Stimulated activated CD4-positive, alpha-beta T cell treated with anti-CD3 and anti-CD28 coated beads, Interleukin-2, amount 100 ng/mL, for 4 hours (primary cell): ENCODE results near the gene CSTPP1.

Experiments used
- DNase-seq: peaks from one replicate; pipeline ENCODE4 v3.0.0-alpha.2; 2020; ENCODE audit warnings: low read depth

CSTPP1 gene

DNA sequence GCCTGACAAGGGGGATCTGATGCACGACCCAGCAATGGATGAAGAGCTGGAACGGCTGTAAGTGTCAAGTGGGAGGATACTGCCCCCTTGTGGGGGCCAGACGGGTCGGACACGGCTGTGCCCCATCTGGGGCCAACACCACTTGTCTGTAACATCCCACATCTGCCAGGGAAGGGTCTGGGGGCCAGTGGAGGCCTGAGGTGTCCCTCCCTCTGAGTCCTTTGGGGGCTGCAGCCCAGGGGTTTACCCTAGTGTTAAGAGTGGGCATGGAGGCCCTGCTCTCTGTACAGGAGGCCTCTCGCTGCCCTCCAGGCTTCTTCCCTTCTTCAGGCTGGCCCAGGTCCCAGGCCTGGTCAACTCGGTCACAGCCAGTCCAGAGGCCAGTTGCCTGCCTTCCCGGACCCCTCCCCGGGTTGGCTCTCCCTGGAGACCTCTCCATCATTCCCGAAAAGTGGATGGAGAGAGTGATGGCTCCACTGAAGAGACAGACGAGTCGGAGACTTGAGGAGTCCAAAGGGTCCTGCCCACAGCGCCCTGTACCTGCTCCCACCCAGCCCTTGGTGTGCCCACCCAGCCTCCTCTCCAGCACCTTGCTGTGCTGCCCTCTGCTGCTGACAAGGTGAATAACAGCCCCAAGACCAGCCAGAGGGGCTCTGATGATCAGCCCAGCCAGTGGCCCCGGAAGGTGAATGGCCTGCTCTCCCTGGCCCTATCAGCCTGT is 224.7 kb downstream of the CSTPP1 start:
- DNase-seq = peak; percentile 27

DNA sequence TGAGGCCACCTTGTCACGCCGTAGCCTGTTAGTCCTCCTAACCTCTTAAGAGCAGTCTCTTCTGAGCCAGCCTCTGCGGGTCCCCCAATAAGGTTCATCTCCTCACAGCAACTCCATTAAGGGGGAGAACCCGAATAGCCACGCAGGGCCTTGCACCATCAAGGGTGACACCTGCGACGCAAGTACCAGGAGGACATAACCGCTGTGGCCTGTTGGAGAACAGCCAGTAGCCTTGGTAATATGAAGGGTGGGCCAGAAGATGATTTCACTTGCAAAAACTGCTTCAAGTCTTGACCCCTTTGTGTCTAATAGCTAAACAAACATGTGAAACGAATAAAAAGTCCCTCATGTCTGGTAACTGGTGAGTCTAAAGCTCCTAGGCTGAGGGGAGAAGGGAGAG is 225.3 kb downstream of the CSTPP1 start:
- DNase-seq = no peak

DNA sequence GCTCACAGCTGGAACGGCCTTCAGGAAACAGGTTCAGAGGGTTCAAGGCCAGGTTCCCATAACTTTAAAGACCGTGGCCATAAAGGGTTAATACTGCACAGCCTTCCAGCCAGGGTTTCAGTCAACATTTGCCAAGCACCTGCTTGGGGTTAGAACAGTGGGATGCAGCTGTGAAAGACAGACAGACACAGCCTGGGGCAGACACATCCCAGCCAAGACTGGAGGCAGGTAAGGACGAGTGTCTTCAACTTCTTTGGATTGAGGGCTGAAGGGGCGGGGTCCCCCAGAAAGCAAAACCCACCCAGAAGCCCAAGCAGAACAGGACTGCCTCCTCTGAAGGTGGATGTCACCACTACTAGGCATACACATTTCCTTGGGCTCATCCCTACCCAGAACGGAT is 225.9 kb downstream of the CSTPP1 start:
- DNase-seq = no peak

DNA sequence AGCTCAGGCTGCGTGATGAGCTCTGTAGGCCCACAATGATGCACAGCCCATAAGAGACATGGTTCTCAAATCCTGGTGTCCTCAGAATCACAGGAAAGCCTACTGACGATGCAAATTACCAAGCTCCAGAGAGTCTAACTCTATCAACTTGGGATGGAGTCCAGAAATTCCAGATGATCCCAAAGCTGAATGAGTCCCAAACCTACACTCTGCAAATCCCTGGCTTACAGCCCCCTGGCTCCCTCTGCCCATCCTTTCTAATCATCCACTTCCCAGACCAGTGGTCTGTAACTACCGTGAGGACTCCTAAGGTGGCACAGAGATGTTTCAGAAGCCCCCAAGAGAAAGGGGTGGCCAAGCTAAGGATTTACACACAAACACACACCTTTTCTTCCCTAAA is 226.6 kb downstream of the CSTPP1 start:
- DNase-seq = no peak

DNA sequence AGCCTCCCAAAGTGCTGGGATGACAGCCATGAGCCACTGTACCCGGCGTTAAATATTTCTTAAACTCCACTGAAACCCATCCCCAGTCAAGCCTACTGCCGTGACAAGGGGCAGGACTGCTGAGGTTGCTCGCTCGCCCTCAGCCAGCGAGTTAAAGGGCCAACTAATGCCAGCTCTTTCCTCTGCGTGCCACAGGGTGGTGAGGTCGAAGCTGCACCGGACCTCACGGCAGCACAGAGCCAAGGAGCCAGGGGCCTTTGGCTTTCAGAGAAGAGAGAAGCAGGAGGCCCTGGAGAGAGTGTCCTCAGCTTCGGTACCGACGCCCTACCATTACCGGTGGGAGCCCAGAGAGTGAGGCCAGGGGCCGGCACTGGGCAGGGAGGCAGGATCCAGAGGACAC is 227.3 kb downstream of the CSTPP1 start:
- no peak for DNase-seq

DNA sequence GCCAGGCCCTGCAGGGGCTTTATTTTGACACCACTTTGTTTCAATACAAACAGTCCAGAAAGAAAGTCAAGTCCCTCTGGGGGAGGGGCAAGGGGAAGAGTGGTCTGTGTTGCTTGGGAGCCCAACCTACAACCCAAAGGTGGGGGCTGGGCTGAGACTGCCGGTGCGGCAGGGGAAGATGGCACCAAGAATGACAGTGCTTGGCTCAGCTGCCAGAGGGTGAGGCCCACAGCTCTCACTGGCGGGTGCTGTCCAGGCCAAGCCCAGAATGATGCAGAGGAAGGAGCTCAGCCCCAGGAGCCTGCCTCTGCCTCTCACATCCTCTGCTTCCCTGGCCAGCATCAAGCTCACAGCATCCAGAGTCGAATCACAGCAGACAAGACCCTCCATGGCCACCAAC is 227.8 kb downstream of the CSTPP1 start:
- DNase-seq = no peak

DNA sequence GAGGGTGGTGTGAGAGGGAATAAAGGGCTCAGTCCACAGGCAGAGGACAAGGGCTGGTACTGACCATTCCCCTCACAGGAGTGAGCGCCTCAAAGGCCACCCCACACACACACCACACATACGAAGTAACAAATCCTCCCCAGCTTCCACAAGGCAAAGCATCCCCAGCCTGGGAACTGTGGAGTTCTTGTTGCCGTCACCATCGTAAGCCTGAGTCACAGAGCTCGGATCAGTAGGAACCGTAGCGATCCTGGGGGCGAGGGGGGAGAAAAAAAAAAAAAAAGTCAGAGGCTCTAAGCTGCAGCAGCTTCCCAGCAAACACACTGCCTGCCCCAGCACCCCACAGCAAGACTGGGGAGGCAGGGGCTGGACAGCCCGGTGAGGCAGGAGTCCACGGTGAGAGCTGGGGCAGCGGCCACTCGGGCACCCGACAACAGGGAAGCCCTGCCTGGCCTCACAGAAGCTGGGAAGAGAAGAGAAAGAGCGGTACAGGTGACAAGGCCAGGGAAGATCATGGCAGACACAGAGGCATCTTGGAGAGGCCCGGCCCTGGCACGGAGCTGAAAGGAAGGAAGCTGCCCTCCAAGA is 228.8 kb downstream of the CSTPP1 start:
- no peak for DNase-seq

DNA sequence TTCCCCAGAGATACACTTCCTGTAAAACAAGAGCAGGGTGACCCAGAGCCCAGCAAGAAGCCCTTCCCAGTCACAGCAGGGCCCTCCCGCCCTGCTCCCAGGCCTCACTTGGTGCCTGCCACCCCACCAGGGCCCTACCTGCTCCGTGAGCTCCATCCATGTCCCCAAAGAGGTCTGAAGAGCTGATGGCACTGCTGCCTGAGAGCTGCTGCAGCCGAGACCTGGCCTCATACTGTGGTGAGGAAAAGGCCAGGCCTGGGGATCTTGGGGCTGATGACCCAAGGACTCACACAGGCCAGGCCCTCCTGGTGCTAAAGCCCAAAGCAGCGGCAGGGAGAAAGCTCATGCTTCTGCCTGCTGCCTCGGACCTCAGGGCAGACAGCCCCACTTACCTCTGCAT is 229.8 kb downstream of the CSTPP1 start:
- no peak for DNase-seq

DNA sequence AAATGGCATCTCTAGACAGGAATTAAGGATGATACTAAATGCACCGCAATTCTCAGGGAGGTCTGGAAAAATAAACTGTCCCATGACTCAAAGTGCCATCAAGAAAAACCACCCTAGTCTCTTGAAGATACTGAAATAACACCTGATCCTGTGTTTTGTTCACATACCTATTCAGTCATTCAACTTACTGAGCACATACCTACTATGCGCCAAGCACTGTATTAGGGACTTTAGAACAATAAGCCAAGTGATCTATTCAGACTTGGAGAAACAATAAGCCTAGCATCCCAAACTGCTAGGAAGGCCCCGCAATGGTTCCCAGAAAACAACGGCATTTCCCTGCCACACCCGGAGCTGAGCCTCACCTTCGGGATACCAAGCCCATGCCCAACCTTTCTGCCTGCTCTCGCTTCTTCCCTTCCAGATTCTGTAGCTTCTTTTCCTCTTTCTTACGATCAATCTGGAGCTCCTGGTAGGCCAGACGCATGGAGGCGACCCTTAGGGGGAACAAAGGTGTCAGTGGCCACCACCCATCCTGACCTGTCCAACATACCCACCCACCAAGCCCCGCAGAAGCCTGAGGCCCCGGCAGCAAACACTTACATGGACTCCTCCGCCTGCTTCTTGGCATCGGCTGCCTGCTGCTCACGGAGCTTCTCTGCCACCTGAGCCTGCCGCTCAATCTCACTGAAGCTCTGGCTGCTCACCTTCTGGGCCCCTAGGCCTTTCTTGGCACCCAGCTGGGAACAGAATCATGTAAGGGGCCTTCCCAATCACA is 234.7 kb downstream of the CSTPP1 start:
- no peak for DNase-seq

DNA sequence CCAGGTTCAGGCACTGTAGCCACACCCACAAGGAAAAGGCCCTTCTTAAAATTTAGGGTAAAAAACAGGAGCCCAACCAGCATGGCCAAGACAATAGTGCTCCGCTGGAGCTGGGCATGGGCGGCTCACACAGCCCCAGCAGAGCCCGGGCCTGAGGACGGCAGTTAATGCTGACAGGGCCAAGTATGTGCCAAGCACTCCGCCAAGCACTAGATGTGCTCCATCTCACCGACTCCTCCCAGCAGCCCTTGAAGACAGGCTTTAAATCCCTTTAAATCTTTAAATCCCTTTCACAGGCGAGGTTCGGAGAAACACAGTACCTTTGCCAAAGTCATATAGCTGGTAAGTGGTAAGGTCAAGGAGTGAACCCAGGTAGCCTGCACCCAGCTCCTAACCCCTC is 235.3 kb downstream of the CSTPP1 start:
- DNase-seq = no peak

DNA sequence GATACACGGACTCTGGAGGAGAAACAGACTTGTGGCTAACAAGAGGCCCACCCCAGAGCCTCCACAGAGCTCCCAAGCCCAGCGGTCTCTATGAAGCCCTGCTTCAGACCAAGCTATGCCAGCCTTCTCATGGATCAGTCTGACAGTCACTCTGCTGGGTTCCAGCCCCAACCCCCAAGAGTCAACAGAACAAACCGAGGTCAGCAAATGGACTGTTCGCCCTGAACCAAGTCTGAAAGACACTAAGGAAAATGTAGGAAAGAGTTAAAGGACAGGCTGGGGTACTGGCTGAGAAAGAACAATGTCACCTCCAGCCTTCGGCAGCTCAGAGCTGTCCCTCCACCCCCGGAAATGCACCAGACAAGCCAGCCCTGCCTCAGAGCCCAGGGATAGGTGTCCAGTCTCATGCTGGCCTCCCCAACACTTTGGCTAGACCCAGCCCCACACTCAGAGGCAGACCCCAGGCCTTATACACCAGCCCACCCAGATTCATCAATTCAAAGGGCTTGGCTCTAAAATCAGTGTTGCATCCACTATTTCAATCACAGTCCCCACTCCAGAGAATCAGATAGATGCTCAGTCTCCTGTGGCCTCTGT is 236.3 kb downstream of the CSTPP1 start:
- no peak for DNase-seq

DNA sequence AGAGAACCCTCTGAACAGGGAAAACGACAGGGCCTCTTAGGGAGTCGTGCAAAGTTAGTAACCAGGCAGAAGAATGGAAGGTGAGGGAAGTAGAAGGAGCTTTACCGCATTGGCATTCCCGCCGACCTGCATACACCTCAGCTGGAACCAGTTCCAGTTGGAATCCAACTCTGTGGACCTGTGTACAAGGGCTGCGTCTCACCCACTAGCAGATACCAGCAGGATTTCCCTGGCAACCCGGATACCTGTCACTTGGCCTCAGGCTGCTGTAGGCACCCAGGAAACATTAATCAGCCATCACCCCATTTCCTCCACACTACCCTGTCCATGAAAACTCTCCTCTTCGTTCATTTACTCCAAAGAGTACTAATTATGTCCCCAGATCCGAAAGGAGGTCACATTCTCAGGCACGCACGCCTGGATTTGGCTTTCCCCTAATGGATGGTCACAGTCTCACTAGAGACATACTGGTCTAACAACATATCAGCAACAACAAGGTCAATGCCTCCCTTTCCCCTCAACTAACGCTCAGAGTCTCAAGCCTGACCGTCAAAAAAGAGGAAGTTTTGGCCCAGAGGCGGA is 239.3 kb downstream of the CSTPP1 start:
- DNase-seq = no peak

DNA sequence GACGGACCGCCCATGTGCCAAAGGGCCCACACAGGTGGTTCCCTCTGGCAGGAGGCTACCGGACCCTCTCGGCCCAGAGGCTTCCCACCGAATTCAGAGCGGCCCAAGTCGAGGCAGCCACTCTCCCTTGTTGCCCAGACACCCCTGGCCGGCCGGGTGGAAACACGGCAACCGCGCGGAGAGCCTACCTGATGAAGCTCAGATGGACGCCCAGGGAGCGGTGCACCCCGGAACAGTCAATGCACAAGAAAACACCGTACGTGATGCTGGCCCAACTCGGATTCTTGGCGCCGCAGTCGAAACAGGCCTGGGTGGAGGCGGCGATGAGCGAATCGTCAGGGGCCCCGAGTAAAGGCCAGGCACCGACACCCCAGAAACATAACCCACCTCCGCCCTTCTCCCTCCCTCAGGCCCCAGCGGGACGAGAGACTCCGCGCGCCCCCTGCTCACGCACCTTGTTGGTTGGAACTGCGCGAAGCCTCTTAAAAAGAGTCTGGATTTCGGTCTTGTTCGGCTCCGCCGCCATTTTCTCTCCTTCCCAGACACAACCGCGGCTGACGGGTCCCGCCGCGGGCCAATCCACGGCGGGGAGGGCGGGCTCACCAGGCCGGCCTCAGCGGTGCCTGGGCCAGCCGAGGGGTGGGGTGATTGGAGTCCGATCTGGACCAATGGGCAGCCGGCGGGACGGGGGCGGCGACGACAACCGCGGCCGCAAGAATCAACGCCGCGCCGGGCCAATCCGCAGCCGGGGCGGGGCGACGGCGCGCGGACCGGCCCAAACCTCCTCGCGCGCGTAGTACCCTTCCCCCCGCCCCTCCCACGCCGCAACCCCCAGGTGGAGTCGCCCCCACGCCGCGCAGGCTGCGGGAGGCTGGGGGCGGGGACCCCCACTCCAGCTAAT is 240.0 kb downstream of the CSTPP1 start, which contains the start of gene ARFGAP2:
ARFGAP2 (minus strand) TSS at position 552 of the 901 bp plus-strand sequence; CDS start at position 526, 26 bp downstream.
- DNase-seq = peak; percentile 92

DNA sequence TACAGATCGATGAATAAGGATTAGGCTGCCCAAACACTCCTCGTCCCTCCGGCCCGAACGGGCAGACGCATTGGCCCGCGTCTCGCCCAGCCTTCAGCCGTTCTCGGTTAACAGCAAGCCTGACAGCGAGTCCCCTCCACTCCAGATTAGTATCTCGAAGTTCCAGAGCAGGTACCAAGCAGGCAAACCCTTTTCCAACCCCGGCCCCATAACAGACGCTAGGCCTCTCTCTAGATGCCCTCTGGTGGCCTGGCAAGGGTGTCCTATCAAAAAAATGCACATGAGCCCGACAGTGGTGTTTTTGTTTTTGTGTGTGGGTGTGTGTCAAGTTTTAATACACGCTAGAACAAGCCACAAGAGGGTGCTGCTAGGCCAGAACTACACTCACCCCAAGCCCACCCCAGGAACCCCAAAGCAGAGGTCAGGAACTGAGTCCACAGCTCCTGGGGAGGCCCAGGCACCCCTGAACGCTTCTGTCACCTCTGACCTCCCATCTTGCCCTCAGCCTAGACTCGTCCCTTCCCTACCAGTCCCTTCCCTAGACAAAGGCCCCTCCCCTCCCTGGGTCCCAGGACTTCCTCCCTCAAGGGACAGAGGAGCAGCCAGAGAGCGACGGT is 240.8 kb downstream of the CSTPP1 start:
- DNase-seq = peak; percentile 65

DNA sequence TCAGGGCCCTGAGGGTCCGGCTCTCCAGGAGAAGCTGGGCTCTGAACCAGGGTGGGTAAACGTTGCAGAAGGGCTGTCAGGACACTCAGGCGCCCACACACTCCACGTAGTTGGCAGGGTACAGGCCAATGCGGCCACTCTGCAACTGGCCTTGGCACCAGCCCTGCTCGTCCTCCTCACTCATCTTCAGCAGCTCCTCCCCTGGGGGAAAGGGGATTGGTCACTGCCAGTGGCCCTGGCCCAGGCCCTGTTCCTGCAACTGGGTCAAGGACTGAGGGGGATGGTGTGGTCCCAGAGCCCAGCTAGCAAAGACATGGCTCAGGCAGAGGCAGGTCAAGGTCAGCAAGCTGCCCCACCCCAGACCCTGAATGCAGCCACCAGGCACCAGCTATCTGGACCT is 241.3 kb downstream of the CSTPP1 start:
- no peak for DNase-seq

DNA sequence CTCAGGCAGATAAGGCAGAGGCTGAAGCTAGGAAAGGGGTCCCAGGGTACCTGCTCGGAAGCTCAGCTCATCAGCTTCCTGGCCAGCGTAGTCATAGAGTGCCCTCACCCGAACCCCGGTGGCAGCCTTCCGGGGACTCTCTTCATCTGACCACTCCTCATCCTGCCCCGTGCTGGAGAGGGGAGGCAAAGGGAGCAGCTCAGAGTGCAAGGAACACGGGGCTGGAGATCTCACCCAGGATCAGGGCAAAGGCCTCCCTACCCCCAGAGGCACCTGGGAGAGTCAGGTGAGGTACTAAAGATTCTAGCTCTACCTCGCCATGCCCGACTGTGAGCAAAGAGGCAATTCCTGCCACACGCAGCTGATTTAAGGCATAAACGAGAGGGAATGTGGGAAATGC is 241.8 kb downstream of the CSTPP1 start:
- no peak for DNase-seq

DNA sequence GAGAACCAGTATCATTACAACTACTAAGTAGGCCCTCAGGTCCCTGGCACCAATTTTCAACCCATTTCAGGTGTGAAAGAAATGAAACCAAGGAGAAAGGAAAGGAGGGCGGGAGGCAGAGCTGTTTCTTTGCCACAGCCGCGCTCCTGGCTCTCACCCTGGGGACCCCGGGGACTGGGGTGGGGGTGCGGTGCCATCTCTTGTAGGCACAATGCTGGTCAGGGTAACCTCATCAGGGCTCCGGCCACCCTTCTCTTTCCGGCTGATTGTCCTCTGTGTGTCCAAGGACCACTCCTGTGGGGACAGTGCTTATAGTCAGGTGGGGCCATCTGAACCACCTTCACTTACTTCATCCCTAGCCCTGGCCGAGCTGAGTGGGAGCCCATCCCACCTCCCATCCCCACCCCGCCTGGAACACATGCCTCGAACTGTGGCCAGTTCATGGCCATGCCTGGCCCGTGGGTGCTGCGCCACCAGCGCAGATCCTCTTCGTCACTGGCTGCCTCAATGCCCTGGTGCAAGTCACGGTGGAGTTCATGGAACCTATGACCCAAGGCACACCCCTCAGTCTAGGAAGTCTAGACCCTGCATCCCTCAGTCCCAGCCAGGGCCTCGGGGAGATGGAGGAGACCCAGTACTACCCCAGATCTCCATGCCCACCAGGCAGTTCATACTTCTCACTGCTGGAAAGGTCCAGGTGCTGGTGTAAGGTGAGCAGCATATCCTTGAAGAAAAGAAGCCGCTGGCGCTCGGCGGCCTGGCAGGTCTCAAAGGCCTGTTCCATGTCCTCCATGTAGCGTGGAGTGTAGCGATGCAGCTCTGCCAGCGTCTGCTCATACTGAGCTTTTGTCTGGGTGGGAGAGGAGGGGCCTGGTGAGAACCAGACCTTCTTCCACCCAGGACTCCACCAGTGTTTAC is 242.4 kb downstream of the CSTPP1 start:
- no peak for DNase-seq

DNA sequence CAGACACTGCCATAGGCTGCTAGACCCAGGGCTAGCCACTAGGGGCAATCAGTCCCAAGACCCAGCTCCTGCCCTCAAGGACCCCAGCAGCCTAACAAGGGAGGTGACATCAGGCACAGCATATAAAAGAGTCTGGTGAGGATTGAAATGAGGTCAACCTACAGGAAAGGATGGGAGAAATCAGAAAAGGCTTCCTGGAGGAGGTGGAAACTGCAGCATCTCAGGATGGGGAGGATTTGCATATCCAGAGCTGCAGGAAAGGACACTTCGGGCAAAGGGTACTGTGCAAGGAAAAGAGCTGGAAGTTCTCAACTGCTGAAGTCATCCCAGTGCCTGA is 243.1 kb downstream of the CSTPP1 start:
- DNase-seq = no peak

DNA sequence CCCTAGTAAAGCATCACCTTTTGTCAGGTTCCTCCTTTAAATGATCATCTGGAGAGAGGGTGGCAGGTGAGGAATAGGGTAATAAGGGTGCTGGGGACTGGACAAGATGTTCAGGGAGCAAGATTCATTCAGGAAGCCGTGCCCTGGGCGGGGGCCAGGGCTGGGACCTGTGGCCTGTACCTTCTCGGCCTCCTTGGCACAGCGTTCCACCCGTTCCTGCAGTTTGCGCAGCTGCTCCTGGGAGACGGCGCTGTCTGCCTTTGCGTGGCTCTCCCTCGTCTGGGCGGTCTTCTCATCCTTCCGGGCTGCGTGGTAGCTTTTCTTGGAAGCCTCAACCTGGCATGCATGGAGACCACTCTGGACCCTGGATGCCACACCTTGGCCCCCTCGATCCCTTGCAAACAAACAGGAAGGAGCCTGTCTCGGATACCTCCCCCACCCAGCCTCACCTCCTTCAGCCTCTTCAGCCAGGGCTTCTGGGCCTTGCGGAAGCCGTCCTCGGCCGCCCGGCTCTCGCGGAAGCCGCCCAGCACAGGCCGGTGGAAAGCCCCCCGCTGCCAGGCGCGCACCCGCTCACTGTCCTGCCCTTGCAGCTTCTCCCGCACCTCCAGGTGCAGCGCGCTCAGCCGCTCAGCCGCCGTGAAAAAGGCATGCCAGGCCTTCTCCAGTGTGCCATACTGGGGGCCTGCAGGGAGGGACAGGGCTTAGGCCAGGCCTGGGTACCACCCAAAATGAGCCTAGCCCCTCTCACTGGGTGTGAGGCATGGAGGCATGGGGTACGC is 243.6 kb downstream of the CSTPP1 start:
- no peak for DNase-seq
